Measurements from ENCODE around the gene GPS1.

DNA sequence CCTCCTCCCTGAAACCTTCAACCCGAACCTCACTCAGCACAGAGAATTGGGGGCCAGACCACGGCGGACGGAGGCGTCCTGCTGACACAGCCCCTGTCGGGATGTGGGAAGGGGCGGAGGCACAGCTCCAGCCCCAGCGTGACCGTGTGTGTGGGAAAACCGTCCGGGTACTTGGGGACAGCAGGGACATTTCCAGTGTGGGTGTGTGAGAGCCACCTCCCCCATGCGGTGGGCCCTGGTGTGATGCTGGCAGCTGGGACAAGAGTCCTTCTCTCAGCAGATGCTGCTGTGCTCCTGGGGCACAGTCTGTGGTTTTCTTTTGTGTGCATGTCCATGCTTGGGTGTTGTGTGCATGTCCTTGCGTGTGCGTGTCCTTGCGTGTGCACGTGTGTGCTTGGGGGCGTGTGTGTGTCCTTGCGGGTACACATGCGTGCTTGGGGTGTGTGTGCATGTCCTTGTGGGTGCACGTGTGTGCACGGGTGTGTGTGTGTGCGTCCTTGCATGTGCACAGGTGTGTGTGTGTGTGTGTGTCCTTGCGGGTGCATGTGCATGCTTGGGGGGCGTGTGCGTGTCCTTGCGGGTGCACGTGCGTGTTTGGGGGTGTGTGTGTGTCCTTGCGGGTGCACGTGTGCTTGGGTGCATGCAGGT lies 45.9 kb upstream of the GPS1 start:
- TF ChIP-seq POLR2A (IDR thresholded peaks at IDR 0.05) = no peak
- TF ChIP-seq, protein P1, sequence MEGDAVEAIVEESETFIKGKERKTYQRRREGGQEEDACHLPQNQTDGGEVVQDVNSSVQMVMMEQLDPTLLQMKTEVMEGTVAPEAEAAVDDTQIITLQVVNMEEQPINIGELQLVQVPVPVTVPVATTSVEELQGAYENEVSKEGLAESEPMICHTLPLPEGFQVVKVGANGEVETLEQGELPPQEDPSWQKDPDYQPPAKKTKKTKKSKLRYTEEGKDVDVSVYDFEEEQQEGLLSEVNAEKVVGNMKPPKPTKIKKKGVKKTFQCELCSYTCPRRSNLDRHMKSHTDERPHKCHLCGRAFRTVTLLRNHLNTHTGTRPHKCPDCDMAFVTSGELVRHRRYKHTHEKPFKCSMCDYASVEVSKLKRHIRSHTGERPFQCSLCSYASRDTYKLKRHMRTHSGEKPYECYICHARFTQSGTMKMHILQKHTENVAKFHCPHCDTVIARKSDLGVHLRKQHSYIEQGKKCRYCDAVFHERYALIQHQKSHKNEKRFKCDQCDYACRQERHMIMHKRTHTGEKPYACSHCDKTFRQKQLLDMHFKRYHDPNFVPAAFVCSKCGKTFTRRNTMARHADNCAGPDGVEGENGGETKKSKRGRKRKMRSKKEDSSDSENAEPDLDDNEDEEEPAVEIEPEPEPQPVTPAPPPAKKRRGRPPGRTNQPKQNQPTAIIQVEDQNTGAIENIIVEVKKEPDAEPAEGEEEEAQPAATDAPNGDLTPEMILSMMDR (IDR thresholded peaks at IDR 0.05) = no peak

Measured in uterus (tissue), 2 donors.